Esophagus squamous epithelium (tissue), 4 donors: ENCODE data around the gene MINDY4B.

Experiments used
- POLR2A ChIP-seq, 4 donors: fragments of 450-650 bp; IDR thresholded peaks; one replicate each; pipeline ENCODE4 v1.6.1; 2017; ENCODE audit warnings: antibody characterized with exemption in 4 of 4, mild to moderate bottlenecking in 4 of 4, moderate library complexity in 3 of 4
- TF ChIP-seq, protein P1 (sequence below), 6 experiments: fragments of 450-650 bp in 4 of 6; fragments of 200-600 bp in 2 of 6; sonication (generic) in 2 of 6; IDR thresholded peaks; one replicate each; pipeline ENCODE4 v1.5.1; 2016 to 2019; ENCODE audit warnings: antibody characterized with exemption in 6 of 6, mild to moderate bottlenecking in 4 of 6, moderate library complexity in 4 of 6

DNA sequence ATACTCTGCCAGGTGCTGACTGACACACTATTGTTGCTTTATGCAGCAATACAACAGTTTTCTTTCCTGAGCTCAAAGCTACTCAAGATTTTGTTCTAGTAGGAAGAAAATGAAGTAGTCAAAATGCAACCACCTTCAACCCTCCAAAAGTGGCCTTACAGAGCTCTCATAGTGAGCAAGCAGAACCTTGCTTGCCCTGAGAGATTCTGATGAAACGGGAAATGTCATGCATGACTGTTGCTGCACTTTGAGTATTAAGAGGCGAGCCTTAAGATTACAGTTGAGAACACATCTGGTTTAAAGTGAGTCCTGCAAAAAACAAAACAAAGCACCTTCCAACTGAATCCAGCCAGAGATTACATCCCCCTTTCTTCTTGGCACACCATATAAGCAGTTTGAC lies 29.7 kb downstream of the MINDY4B start:
- no peak for TF ChIP-seq POLR2A (IDR thresholded peaks at IDR 0.05)
- TF ChIP-seq, protein P1, sequence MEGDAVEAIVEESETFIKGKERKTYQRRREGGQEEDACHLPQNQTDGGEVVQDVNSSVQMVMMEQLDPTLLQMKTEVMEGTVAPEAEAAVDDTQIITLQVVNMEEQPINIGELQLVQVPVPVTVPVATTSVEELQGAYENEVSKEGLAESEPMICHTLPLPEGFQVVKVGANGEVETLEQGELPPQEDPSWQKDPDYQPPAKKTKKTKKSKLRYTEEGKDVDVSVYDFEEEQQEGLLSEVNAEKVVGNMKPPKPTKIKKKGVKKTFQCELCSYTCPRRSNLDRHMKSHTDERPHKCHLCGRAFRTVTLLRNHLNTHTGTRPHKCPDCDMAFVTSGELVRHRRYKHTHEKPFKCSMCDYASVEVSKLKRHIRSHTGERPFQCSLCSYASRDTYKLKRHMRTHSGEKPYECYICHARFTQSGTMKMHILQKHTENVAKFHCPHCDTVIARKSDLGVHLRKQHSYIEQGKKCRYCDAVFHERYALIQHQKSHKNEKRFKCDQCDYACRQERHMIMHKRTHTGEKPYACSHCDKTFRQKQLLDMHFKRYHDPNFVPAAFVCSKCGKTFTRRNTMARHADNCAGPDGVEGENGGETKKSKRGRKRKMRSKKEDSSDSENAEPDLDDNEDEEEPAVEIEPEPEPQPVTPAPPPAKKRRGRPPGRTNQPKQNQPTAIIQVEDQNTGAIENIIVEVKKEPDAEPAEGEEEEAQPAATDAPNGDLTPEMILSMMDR (IDR thresholded peaks at IDR 0.05), result no peak
